Hematopoietic multipotent progenitor cell treated with erythropoietin and hydrocortisone succinate and interleukin-3 and kit ligand, for 4 days (in vitro differentiated cells): ENCODE data around the gene C1QTNF8.
"Not testable (repeated sequence)": the region's sequence is repeated elsewhere in the genome, so short reads cannot be mapped to it uniquely, and the experiment has no call there.

Experiments
- DNase-seq: peaks from one replicate; pipeline ENCODE4 v3.0.0-alpha.2; 2015

C1QTNF8 gene

GRCh38 chr16:1092685-1093283, 3.3 kb downstream of the C1QTNF8 start:
- DNase-seq = not testable (repeated sequence)

GRCh38 chr16:1091992-1092552, 4.0 kb downstream of the C1QTNF8 start:
- DNase-seq = no peak

- no peak for DNase-seq
Measured at GRCh38 chr16:1090620-1091587, 5.1 kb downstream of the C1QTNF8 start.

- no peak for DNase-seq
Measured at GRCh38 chr16:1089822-1090619, 6.0 kb downstream of the C1QTNF8 start.

GRCh38 chr16:1089439-1089821, 6.6 kb downstream of the C1QTNF8 start:
- no peak for DNase-seq

GRCh38 chr16:1088295-1089170, 7.5 kb downstream of the C1QTNF8 start:
- DNase-seq = no peak

- not testable (repeated sequence) for DNase-seq
Measured at GRCh38 chr16:1086443-1086842, 9.6 kb downstream of the C1QTNF8 start.

- no peak for DNase-seq
Measured at GRCh38 chr16:1084971-1085370, 11.1 kb downstream of the C1QTNF8 start.

GRCh38 chr16:1082952-1083675, 12.9 kb downstream of the C1QTNF8 start:
- DNase-seq = no peak

GRCh38 chr16:1082266-1082951, 13.6 kb downstream of the C1QTNF8 start:
- no peak for DNase-seq

GRCh38 chr16:1081734-1082265, 14.2 kb downstream of the C1QTNF8 start:
- no peak for DNase-seq

GRCh38 chr16:1080801-1081733, 15.0 kb downstream of the C1QTNF8 start:
- no peak for DNase-seq

GRCh38 chr16:1079786-1080525, 16.1 kb downstream of the C1QTNF8 start:
- no peak for DNase-seq

GRCh38 chr16:1079341-1079740, 16.7 kb downstream of the C1QTNF8 start:
- DNase-seq = no peak

- DNase-seq = no peak
Measured at GRCh38 chr16:1078579-1079021, 17.4 kb downstream of the C1QTNF8 start.

- DNase-seq = no peak
Measured at GRCh38 chr16:1077877-1078578, 18.0 kb downstream of the C1QTNF8 start.

- DNase-seq = no peak
Measured at GRCh38 chr16:1076801-1077576, 19.1 kb downstream of the C1QTNF8 start.
